ENCODE data around the gene PNLIPRP1. TPM values are rescaled to one million over a fixed set of nuclear protein-coding genes. Genes with fewer than 3 reads are reported as not detected.

The PNLIPRP1 gene
- total RNA-seq, 2 experiments from 2014 or later: not detected

GRCh38 chr10:116557305-116557880 is 33.4 kb upstream of the PNLIPRP1 start:
- no peak for DNase-seq (ENCODE audit: low spot score)
- no peak overlapping the region for H3K27ac ChIP-seq (ENCODE audit: low read depth, low read length, poor library complexity, severe bottlenecking)
- ChIA-PET CTCF (ENCODE audit: unreplicated experiment) (no interaction called here), POLR2A (interaction anchor here (0.6 kb wide), 1 partner anchor 1505 kb away, joined by 3 read pairs; no protein-coding TSS in a partner anchor)
- no peak overlapping the region for H3K4me3 ChIP-seq (ENCODE audit: low read depth, low read length, poor library complexity, severe bottlenecking)
- H3K9me3 ChIP-seq (ENCODE audit: low read length): no peaks in the 10 kb centered on the region
- no TSS peak for BruUV-seq (replicated peaks)
- no peaks in the 10 kb centered on the region for H4K20me1 ChIP-seq (ENCODE audit: insufficient read depth, low read length)
- H3K36me3 ChIP-seq (ENCODE audit: insufficient read depth, low read length): no peaks in the 10 kb centered on the region
- H3K4me1 ChIP-seq (ENCODE audit: insufficient read depth, low read length, poor library complexity, severe bottlenecking): no peaks in the 10 kb centered on the region
- intact Hi-C loops (cut with micrococcal nuclease; ENCODE audit: unreplicated experiment): no loop called here
- H3K9me2 ChIP-seq (ENCODE audit: insufficient read depth, low read length): no peaks in the 10 kb centered on the region
- no peak for TF ChIP-seq CTCF (conservative IDR thresholded peaks at IDR 0.05; ENCODE audit: low read length)
- TF ChIP-seq EZH2phosphoT487 (IDR thresholded peaks at IDR 0.05; ENCODE audit: borderline replicate concordance, low read depth, low read length): no peak
- H2AFZ ChIP-seq (ENCODE audit: low read length): no peak overlapping the region
- no peaks in the 10 kb centered on the region for H3K79me2 ChIP-seq (ENCODE audit: insufficient read depth, low read depth, low read length)
- no peak overlapping the region for H3K4me2 ChIP-seq (ENCODE audit: low read length)

- ChIA-PET CTCF (ENCODE audit: unreplicated experiment) (no interaction called here), POLR2A (no interaction called here)
- intact Hi-C loops (cut with micrococcal nuclease; ENCODE audit: unreplicated experiment): no loop called here
- Histone ChIP-seq H3K36me3 (ENCODE audit: insufficient read depth, low read length) (no peaks in the 10 kb centered on the region), H2AFZ (ENCODE audit: low read length) (no peak overlapping the region), H3K4me1 (ENCODE audit: insufficient read depth, low read length, poor library complexity, severe bottlenecking) (no peaks in the 10 kb centered on the region), H3K4me3 (ENCODE audit: low read depth, low read length, poor library complexity, severe bottlenecking) (no peak overlapping the region), H3K9me3 (ENCODE audit: low read length) (no peaks in the 10 kb centered on the region), H3K27ac (ENCODE audit: low read depth, low read length, poor library complexity, severe bottlenecking) (no peak overlapping the region), H4K20me1 (ENCODE audit: insufficient read depth, low read length) (no peaks in the 10 kb centered on the region), H3K9me2 (ENCODE audit: insufficient read depth, low read length) (no peaks in the 10 kb centered on the region), H3K4me2 (ENCODE audit: low read length) (no peak overlapping the region), H3K79me2 (ENCODE audit: insufficient read depth, low read depth, low read length) (no peaks in the 10 kb centered on the region)
- TF ChIP-seq EZH2phosphoT487 (IDR thresholded peaks at IDR 0.05; ENCODE audit: borderline replicate concordance, low read depth, low read length): no peak
- TF ChIP-seq CTCF (conservative IDR thresholded peaks at IDR 0.05; ENCODE audit: low read length): no peak
- BruUV-seq (replicated peaks): no TSS peak
- DNase-seq (ENCODE audit: low spot score): no peak
Measured at GRCh38 chr10:116565534-116565933, 25.2 kb upstream of the PNLIPRP1 start.

- ChIA-PET CTCF (ENCODE audit: unreplicated experiment) (no interaction called here), POLR2A (no interaction called here)
- no peak overlapping the region for H3K27ac ChIP-seq (ENCODE audit: low read depth, low read length, poor library complexity, severe bottlenecking)
- TF ChIP-seq CTCF (conservative IDR thresholded peaks at IDR 0.05; ENCODE audit: low read length): no peak
- TF ChIP-seq EZH2phosphoT487 (IDR thresholded peaks at IDR 0.05; ENCODE audit: borderline replicate concordance, low read depth, low read length): no peak
- BruUV-seq (replicated peaks): no TSS peak
- no peaks in the 10 kb centered on the region for H3K9me3 ChIP-seq (ENCODE audit: low read length)
- H3K9me2 ChIP-seq (ENCODE audit: insufficient read depth, low read length): no peaks in the 10 kb centered on the region
- H3K4me2 ChIP-seq (ENCODE audit: low read length): no peak overlapping the region
- no peak for DNase-seq (ENCODE audit: low spot score)
- H3K4me3 ChIP-seq (ENCODE audit: low read depth, low read length, poor library complexity, severe bottlenecking): no peak overlapping the region
- intact Hi-C loops (cut with micrococcal nuclease; ENCODE audit: unreplicated experiment): no loop called here
- H3K4me1 ChIP-seq (ENCODE audit: insufficient read depth, low read length, poor library complexity, severe bottlenecking): no peaks in the 10 kb centered on the region
- no peaks in the 10 kb centered on the region for H4K20me1 ChIP-seq (ENCODE audit: insufficient read depth, low read length)
- H3K79me2 ChIP-seq (ENCODE audit: insufficient read depth, low read depth, low read length): no peaks in the 10 kb centered on the region
- no peaks in the 10 kb centered on the region for H3K36me3 ChIP-seq (ENCODE audit: insufficient read depth, low read length)
- H2AFZ ChIP-seq (ENCODE audit: low read length): no peak overlapping the region
Measured at GRCh38 chr10:116566932-116567331, 23.8 kb upstream of the PNLIPRP1 start.
